ENCODE results near the gene PAX2. TPM values are rescaled to one million over a fixed set of nuclear protein-coding genes. Genes with fewer than 3 reads are reported as not detected.

PAX2 gene
- total RNA-seq, 1 donor from 2014 or later: not detected

DNA sequence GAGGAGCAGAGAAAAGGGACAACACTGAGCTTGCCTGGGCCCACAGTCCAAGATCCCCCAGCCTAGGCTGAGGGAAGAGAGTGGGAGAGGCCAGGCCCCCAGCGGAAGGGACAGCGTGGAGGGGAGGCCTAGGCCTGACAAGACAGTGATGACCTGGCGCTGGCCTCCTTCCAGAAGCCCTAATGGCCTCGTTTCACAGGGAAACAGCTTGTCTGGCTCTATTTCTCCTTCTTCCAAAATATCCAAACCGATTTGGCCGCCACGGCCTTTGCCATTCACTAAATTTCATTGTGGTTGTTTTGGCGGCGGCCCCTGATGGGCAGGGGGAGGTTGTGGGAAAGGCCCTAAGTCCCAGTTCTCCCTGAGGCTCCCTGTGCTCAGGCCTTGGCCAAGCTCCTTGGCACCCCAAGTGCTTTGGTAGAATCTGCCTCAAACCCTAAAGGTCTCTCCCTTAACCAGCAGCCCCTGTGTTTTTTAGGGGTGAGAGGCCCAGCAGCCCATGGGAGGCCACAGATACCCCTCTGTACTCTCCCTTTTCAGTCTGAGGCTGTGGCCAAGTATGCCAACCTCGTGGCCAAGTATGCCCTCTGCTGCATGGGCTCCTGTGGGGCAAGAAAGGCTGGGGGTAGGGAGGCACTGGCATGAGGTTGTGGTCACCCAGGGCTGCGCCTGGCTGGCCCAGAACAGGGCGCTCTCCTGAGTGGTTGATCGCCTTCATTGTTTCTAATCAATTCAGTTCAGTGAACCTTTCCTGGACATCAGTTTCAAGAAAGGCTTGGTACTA lies 37.3 kb downstream of the PAX2 start:
- intact Hi-C loops (cut with DNase I): no loop called here
- H3K36me3 ChIP-seq: no peaks in the 10 kb centered on the region
- DNase-seq: no peak
- H3K4me3 ChIP-seq: no peak overlapping the region
- ATAC-seq: no peak
- H3K27ac ChIP-seq: no peak overlapping the region
- no peaks in the 10 kb centered on the region for H3K9me3 ChIP-seq
- TF ChIP-seq, protein P1, sequence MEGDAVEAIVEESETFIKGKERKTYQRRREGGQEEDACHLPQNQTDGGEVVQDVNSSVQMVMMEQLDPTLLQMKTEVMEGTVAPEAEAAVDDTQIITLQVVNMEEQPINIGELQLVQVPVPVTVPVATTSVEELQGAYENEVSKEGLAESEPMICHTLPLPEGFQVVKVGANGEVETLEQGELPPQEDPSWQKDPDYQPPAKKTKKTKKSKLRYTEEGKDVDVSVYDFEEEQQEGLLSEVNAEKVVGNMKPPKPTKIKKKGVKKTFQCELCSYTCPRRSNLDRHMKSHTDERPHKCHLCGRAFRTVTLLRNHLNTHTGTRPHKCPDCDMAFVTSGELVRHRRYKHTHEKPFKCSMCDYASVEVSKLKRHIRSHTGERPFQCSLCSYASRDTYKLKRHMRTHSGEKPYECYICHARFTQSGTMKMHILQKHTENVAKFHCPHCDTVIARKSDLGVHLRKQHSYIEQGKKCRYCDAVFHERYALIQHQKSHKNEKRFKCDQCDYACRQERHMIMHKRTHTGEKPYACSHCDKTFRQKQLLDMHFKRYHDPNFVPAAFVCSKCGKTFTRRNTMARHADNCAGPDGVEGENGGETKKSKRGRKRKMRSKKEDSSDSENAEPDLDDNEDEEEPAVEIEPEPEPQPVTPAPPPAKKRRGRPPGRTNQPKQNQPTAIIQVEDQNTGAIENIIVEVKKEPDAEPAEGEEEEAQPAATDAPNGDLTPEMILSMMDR (IDR thresholded peaks at IDR 0.05): no peak
- peaks cover 11% of the 10 kb centered on the region for H3K27me3 ChIP-seq
- H3K4me1 ChIP-seq: no peaks in the 10 kb centered on the region

DNA sequence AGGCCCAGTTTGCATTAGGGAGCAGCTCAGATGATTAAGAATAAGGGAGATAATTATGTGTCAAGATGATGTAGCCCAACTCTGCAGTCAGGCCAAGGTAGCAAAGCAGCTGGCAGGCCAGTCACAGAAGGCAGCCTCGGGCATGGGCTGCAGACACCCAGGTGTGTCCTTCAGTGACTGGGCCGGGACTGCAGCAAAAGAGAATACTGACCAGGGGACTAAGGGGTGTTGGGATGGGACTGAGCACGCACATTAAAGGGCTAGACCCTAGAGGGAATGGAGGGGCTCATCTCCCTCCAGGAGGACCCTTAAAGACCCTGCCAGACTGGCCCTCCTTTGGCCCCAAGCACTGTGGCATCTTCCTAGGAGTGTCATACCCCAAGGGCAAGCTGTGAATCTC lies 38.7 kb downstream of the PAX2 start:
- no peak for DNase-seq
- no peaks in the 10 kb centered on the region for H3K9me3 ChIP-seq
- H3K36me3 ChIP-seq: no peaks in the 10 kb centered on the region
- ATAC-seq: no peak
- H3K4me3 ChIP-seq: no peak overlapping the region
- no peaks in the 10 kb centered on the region for H3K4me1 ChIP-seq
- intact Hi-C loops (cut with DNase I): no loop called here
- TF ChIP-seq, protein P1 (IDR thresholded peaks at IDR 0.05): no peak
- H3K27me3 ChIP-seq: peaks cover 3% of the 10 kb centered on the region
- H3K27ac ChIP-seq: no peak overlapping the region

DNA sequence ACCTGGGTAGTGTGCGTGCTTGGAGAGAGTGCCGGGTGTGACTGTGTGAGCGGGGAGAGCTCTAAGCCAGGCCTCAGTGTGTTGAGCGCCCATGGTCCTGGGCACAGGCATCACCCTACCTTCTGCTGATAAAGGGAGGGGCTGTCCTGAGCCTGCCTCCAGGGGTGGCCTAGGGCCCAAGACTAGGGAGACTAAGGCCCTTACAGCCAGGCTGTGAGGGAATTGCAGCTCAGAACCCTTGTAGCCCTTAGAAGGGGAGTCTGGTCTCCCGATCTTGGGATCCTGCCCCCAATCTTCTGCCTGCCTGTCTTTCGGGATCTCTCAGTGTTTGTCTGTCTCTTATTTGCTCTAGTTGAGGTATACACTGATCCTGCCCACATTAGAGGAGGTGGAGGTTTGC lies 41.2 kb downstream of the PAX2 start:
- TF ChIP-seq, protein P1 (IDR thresholded peaks at IDR 0.05): no peak
- ATAC-seq: no peak
- Histone ChIP-seq H3K9me3 (no peaks in the 10 kb centered on the region), H3K4me3 (no peak overlapping the region), H3K36me3 (no peaks in the 10 kb centered on the region), H3K27me3 (no peaks in the 10 kb centered on the region), H3K27ac (no peak overlapping the region), H3K4me1 (no peaks in the 10 kb centered on the region)
- intact Hi-C loops (cut with DNase I): no loop called here
- no peak for DNase-seq

DNA sequence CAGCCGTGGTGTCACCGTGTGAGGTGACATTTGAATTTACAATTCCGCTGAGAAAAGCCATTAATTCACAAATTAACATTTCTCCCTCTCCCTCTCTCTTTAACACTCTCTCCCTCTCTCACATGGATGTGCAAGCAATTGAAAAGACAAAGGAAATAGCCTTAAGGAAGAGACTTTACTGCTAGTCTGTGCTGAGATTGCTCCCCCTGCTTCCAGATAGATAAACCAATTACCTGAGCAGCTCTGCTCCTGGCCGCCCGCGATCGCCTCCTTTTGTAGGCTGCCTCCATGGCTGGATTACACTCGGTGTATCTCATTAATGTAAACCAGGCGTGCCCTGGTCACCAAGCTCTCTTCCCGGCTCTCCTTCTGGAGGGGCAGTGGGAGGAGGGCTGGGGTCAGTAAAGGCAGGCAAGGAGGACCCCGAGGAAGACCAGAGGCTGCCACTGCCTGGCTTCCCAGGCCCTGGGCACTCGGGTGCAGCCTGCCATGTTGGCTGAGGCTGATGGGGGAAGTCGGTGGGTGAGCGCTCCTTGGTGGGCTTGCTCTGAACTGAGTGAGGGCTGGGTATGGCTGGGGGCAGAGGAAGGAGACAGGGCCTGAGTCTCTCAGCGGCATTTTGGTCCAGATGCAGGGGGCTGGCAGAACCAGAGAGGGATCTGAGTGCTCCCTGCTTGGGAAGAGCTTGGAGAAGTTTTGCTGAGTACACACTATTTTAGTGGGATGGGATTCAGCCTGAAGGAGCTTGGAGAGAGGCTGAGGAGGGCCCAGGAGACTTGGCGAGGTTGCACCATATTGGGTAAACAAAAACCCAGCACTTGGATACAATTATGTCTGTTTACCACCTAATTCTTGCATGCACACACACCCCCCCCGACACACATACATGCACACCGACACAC lies 42.9 kb downstream of the PAX2 start:
- H3K4me3 ChIP-seq: no peak overlapping the region
- H3K9me3 ChIP-seq: no peaks in the 10 kb centered on the region
- TF ChIP-seq, protein P1 (IDR thresholded peaks at IDR 0.05): no peak
- DNase-seq (peak; percentile 60), ATAC-seq (no peak)
- H3K4me1 ChIP-seq: no peaks in the 10 kb centered on the region
- peaks cover 6% of the 10 kb centered on the region for H3K27me3 ChIP-seq
- H3K36me3 ChIP-seq: no peaks in the 10 kb centered on the region
- intact Hi-C loops (cut with DNase I): no loop called here
- no peak overlapping the region for H3K27ac ChIP-seq

DNA sequence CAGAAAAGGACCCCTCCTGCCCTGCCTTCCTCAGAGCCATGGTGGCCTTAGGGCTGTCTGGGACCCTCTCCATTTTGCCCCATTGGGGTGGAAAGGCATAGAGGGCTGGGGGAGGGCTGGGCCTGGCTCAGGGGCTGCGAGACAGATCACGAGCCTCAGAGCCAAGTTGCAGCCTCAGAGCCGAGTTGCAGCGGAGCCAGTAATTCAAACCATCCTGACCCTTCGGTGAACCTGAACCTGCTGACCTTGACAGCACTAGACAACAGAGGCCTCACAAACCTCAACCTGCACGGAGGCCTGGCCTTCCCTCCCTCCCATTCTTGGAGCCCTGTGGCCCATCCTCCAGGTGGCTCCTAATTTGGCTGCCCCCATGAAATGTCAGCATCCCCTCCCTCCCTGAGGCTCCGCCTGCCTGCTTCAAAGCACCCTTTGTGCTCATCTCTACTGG lies 45.4 kb downstream of the PAX2 start:
- ATAC-seq (no peak), DNase-seq (peak; percentile 34)
- TF ChIP-seq, protein P1 (IDR thresholded peaks at IDR 0.05): no peak
- Histone ChIP-seq H3K27ac (no peak overlapping the region), H3K36me3 (no peaks in the 10 kb centered on the region), H3K27me3 (peaks cover 14% of the 10 kb centered on the region), H3K4me3 (no peak overlapping the region), H3K4me1 (no peaks in the 10 kb centered on the region), H3K9me3 (no peaks in the 10 kb centered on the region)
- intact Hi-C loops (cut with DNase I): no loop called here
